SK-N-MC (cell line): ENCODE measurements around the gene MYT1.

Source experiments
- EZH2 ChIP-seq: fragments of 200-600 bp; sonication (generic); IDR thresholded peaks from one replicate; pipeline ENCODE4 v1.6.1; 2017; ENCODE audit warnings: antibody characterized with exemption
- FOXP2 ChIP-seq: optimal IDR thresholded peaks from 2 replicates; pipeline ENCODE3; 2011; ENCODE audit warnings: mild to moderate bottlenecking, moderate library complexity; ENCODE audit not compliant: insufficient read depth; ENCODE audit errors: extremely low read length, control extremely low read depth
- POLR2AphosphoS5 ChIP-seq: IDR thresholded peaks from 2 replicates; pipeline ENCODE4 v1.6.1; 2012; ENCODE audit warnings: mild to moderate bottlenecking, low read depth, low read length, borderline replicate concordance

GRCh38 chr20:64212755-64213154 lies 48.5 kb downstream of the MYT1 start:
- TF ChIP-seq EZH2 = no peak
- no peak for TF ChIP-seq POLR2AphosphoS5
- TF ChIP-seq FOXP2 = no peak
